ENCODE measurements around the gene POU3F3. TPM values are rescaled to one million over a fixed set of nuclear protein-coding genes. Genes with fewer than 3 reads are reported as not detected.

The POU3F3 gene
- total and polyA plus RNA-seq, 2 of the 8 experiments (the other 6 are each of a cell fraction or from before 2014, with no cell fraction given): 0.09 TPM; not detected in 1

DNA sequence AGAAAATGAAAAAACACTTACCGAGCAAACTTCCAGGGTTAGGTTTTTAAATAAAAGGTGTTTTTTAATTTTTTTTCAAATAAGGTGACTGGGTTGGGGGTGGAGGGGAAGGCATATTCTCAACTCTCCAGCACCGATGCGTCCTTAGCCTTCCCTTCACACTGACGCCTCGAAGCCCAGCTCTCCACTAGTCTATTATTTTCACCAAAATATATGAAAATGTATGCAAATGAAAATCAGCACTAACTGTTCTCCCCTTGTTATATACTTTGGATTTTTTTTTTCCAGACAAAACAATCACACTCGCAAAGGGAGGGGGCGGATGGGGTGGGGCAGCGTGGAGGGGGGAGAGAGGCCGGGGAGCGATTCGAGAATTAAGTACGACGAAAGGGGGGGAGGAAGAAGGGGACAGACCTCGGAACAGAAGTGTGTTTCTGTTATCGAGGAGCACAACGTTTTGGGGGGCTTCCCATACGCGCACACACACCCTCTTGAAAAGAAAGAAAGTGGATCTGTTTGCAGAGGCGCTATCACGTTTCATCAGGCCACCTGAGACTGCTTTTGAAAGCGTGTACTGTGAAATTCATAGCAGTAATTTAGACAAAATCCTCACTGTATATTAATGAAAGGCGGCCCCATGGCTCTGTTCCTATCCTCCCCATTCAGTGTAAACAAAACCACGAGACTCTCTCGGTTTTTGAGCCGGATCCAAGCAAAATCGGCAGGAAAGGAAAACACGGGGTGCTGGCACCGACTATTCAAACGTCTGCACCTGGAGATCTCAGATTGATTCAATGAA lies 2.4 kb upstream of the POU3F3 start:
- no peak overlapping the region for H2BK5ac ChIP-seq (ENCODE audit: low read depth, low read length)
- no peak overlapping the region for H4K8ac ChIP-seq (ENCODE audit: extremely low read depth, insufficient read depth, low read length)
- WGBS, 2 experiments (ENCODE audit: extremely low coverage in 1 of 2, insufficient coverage in 1 of 2, insufficient read length in 1 of 2, insufficient replicate concordance in 2 of 2, low coverage in 1 of 2, low lambda C conversion rate in 2 of 2, missing lambda C conversion rate in 1 of 2): 5% methylated on average over 16 of the region's 29 CpGs; no CpG with 5 or more reads in 1 of the 2 experiments
- H3K9me3 ChIP-seq (ENCODE audit: insufficient read depth in 2 of 2, low read depth in 1 of 2, low read length in 1 of 2): no peaks in the 10 kb centered on the region
- DNase-seq (ENCODE audit: low read depth in 1 of 2, low spot score in 2 of 2) (no peak), FAIRE-seq (no peak)
- peaks cover 0 to 3% of the 10 kb centered on the region in 2 experiments for H4K20me1 ChIP-seq (replicated peaks in 1 of 2; ENCODE audit: control insufficient read depth in 1 of 2, insufficient read depth in 2 of 2, low read length in 2 of 2)
- no peak overlapping the region for H3K18ac ChIP-seq (ENCODE audit: extremely low read depth, low read length)
- 0 out of 2 replicates have a peak overlapping the region, but pooled peaks have one; percentile 32 for H2BK20ac ChIP-seq (ENCODE audit: low read length)
- H3K79me2 ChIP-seq (ENCODE audit: control insufficient read depth in 1 of 2, insufficient read depth in 2 of 2, low read length in 2 of 2): no peaks in the 10 kb centered on the region
- CTCF ChIA-PET (ENCODE audit: partially characterized antibody): interaction anchor here (1.0 to 3.2 kb wide), 4 partner anchors 22 to 892 kb away, joined by 3 to 27 read pairs (median 15); no protein-coding TSS in a partner anchor
- H3K27me3 ChIP-seq (replicated peaks in 1 of 4; ENCODE audit: control insufficient read depth in 3 of 4, extremely low read depth in 1 of 4, insufficient read depth in 3 of 4, low read length in 3 of 4): peaks cover 62 to 85% (median 71%) of the 10 kb centered on the region in 4 experiments
- H3K4ac ChIP-seq (replicated peaks; ENCODE audit: insufficient read length, low read depth, low read length): no peak overlapping the region
- peaks cover 14 to 41% (median 18%) of the 10 kb centered on the region in 4 experiments for H3K4me1 ChIP-seq (replicated peaks in 1 of 4; ENCODE audit: control insufficient read depth in 3 of 4, insufficient read depth in 4 of 4, low read length in 3 of 4)
- H4K91ac ChIP-seq (replicated peaks; ENCODE audit: insufficient read length, low read length): no peak overlapping the region
- POLR2A ChIA-PET (ENCODE audit: partially characterized antibody): interaction anchor here (2.4 kb wide), 1 partner anchor 9 kb away, joined by 12 read pairs; no protein-coding TSS in a partner anchor
- peak overlapping the region; percentile 92 to 96 for H3K4me2 ChIP-seq (ENCODE audit: insufficient read depth in 1 of 2, low read depth in 2 of 2, low read length in 2 of 2)
- TF ChIP-seq POLR2A (IDR thresholded peaks at IDR 0.05; ENCODE audit: control extremely low read depth in 1 of 2, low read depth in 2 of 2, low read length in 2 of 2) (no peak), RNF2 (IDR thresholded peaks at IDR 0.05; ENCODE audit: borderline replicate concordance, low read depth, low read length, missing control alignments, poor library complexity, severe bottlenecking) (peak; percentile 97), CHD2 (IDR thresholded peaks at IDR 0.05; ENCODE audit: low read length) (no peak), SUZ12 (IDR thresholded peaks at IDR 0.05; ENCODE audit: low read length) (no peak; the same call in 1 of the 2 replicates), CEBPB (IDR thresholded peaks at IDR 0.05; ENCODE audit: low read depth, low read length) (no peak)
- H4K5ac ChIP-seq (ENCODE audit: insufficient read length, low read depth, low read length): no peak overlapping the region
- no peak overlapping the region for H3K23ac ChIP-seq (ENCODE audit: insufficient read length)
- H2BK12ac ChIP-seq (ENCODE audit: low read depth, low read length): no peak overlapping the region
- H3K9ac ChIP-seq (replicated peaks in 1 of 4; ENCODE audit: extremely low read depth in 1 of 4, low read depth in 3 of 4, low read length in 3 of 4): no peak overlapping the region
- no peak overlapping the region for H2AK5ac ChIP-seq (ENCODE audit: low read depth, low read length)
- H3K27ac ChIP-seq (ENCODE audit: low read depth, low read length): no peak overlapping the region
- H2AFZ ChIP-seq (ENCODE audit: low read length): no peak overlapping the region
- peaks cover 0 to 4% (median 0%) of the 10 kb centered on the region in 4 experiments; a peak in 1 of 8 replicates for H3K36me3 ChIP-seq (ENCODE audit: control insufficient read depth in 2 of 4, insufficient read depth in 4 of 4, low read length in 3 of 4)
- H3K4me3 ChIP-seq (ENCODE audit: extremely low read depth in 1 of 4, insufficient read depth in 2 of 4, low read depth in 3 of 4, low read length in 4 of 4): peak overlapping the region in 2 of 4 experiments; percentile 5 to 78; a peak in 3 of 8 replicates
- no peak overlapping the region for H2BK15ac ChIP-seq (ENCODE audit: low read length)
- H3K23me2 ChIP-seq (ENCODE audit: low read depth, low read length): peaks cover 9% of the 10 kb centered on the region; the same call in 1 of the 2 replicates
- H2BK120ac ChIP-seq (replicated peaks; ENCODE audit: low read depth, low read length): no peak overlapping the region
- no peak overlapping the region for H3K56ac ChIP-seq (replicated peaks; ENCODE audit: insufficient read length, low read depth, low read length)
- H3K79me1 ChIP-seq (ENCODE audit: low read depth, low read length): no peaks in the 10 kb centered on the region
- no peak overlapping the region for H3K14ac ChIP-seq (ENCODE audit: insufficient read length)
